AG04450 (cell line): ENCODE measurements around the gene DUSP18. TPM values are rescaled to one million over a fixed set of nuclear protein-coding genes. Genes with fewer than 3 reads are reported as not detected.
A peak's percentile ranks its signal among the peaks of the same experiment; 100 is the strongest.
"Not testable (repeated sequence)": the region's sequence is repeated elsewhere in the genome, so short reads cannot be mapped to it uniquely, and the experiment has no call there.

ENCODE experiments used
- CTCF ChIA-PET: fragments of 300-600, 350-600 bp; formaldehyde crosslinking; extraction: SDS; loops from one replicate; lab custom pipeline; 2022; ENCODE audit warnings: antibody characterized with exemption, inconsistent platforms; lab: Charles Lee
- POLR2A ChIA-PET: fragments of 350-600 bp; formaldehyde crosslinking; extraction: SDS; loops from one replicate; lab custom pipeline; 2021; ENCODE audit warnings: antibody characterized with exemption, inconsistent platforms; lab: Yijun Ruan, JAX
- DNase-seq: peaks from one replicate; pipeline ENCODE4 v3.0.0-alpha.2; 2011; ENCODE audit warnings: low read depth, low spot score
- H3K27ac ChIP-seq: one replicate; pipeline ENCODE4 v1.5.1; 2012; ENCODE audit warnings: low read depth, low read length, control low read depth
- H3K27me3 ChIP-seq: one replicate; pipeline ENCODE4 v1.6.0; 2012; ENCODE audit warnings: low read length; ENCODE audit not compliant: control insufficient read depth, insufficient read depth
- H3K4me3 ChIP-seq: 2 replicates; pipeline ENCODE4 v1.5.1; 2011; ENCODE audit warnings: mild to moderate bottlenecking, low read depth, low read length, control low read depth
- H3K9me3 ChIP-seq: 2 replicates; pipeline ENCODE4 v1.5.1; 2012; ENCODE audit warnings: low read length; ENCODE audit not compliant: control insufficient read depth, insufficient read depth
- CTCF ChIP-seq: IDR thresholded peaks from 2 replicates; pipeline ENCODE4 v1.5.1; 2011; ENCODE audit warnings: low read depth, low read length, control low read depth, inconsistent platforms
- polyA plus RNA-seq: library from polyadenylated mRNA; depleted of rRNA; stranded (reverse); fragments of >200 nt; gene quantifications from 2 replicates; pipeline ENCODE4 v1.2.3, GENCODE V29; 2011

DUSP18 gene
- polyA plus RNA-seq, 1 experiment: 13.8 TPM

GRCh38 chr22:30635273-30636225 lies 32.1 kb downstream of the DUSP18 start, which contains the start of gene SLC35E4:
Gene SLC35E4, plus strand, starts transcription at chr22:30635781. Its CDS starts 670 bp downstream, at chr22:30636451.
- peak within 1 kb of the TSS; percentile 72 for H3K4me3 ChIP-seq
- H3K27ac ChIP-seq: peak within 1 kb of the TSS; percentile 79
- DNase-seq: peak; percentile 78
- H3K27me3 ChIP-seq: no peaks in the 10 kb centered on the region
- TF ChIP-seq CTCF: peak; percentile 48
- ChIA-PET CTCF (interaction anchor here (0.5 to 4.2 kb wide), 33 partner anchors 8 to 1058 kb away, joined by 3 to 199 read pairs (median 5); partner anchors contain the start of genes PES1 and TCN2), POLR2A (interaction anchor here (0.5 to 2.6 kb wide), 7 partner anchors 15 to 924 kb away, joined by 3 to 16 read pairs (median 6); partner anchors contain the start of gene DUSP18)
- no peaks in the 10 kb centered on the region; the same call in 1 of the 2 replicates for H3K9me3 ChIP-seq

- Histone ChIP-seq H3K9me3 (no peaks in the 10 kb centered on the region; the same call in 1 of the 2 replicates), H3K27me3 (no peaks in the 10 kb centered on the region), H3K4me3 (peak overlapping the region; percentile 39), H3K27ac (peak overlapping the region; percentile 79)
- peak; percentile 96 for TF ChIP-seq CTCF
- DNase-seq: peak; percentile 74
- CTCF ChIA-PET: interaction anchor here (0.5 to 4.2 kb wide), 47 partner anchors 9 to 1057 kb away, joined by 3 to 199 read pairs (median 4); partner anchors contain the start of genes PES1 and TCN2
- POLR2A ChIA-PET: interaction anchor here (0.7 to 2.6 kb wide), 6 partner anchors 16 to 627 kb away, joined by 4 to 16 read pairs (median 8); partner anchors contain the start of gene DUSP18
Observed at GRCh38 chr22:30634471-30635233, 33.0 kb downstream of the DUSP18 start.

DNA sequence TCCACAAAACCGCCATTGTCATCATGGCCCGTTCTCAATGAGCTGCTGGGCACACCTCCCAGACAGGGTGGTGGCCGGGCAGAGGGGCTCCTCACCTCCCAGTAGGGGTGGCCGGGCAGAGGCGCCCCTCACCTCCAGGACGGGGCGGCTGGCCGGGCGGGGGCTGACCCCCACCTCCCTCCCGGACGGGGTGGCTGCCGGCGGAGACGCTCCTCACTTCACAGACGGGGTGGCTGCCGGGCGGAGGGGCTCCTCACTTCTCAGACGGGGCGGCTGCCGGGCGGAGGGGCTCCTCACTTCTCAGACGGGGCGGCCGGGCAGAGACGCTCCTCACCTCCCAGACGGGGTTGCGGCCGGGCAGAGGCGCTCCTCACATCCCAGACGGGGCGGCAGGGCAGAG lies 36.2 kb downstream of the DUSP18 start:
- CTCF ChIA-PET, POLR2A ChIA-PET, DNase-seq, H3K27me3 ChIP-seq, H3K4me3 ChIP-seq, H3K9me3 ChIP-seq, H3K27ac ChIP-seq: not testable (repeated sequence)

DNA sequence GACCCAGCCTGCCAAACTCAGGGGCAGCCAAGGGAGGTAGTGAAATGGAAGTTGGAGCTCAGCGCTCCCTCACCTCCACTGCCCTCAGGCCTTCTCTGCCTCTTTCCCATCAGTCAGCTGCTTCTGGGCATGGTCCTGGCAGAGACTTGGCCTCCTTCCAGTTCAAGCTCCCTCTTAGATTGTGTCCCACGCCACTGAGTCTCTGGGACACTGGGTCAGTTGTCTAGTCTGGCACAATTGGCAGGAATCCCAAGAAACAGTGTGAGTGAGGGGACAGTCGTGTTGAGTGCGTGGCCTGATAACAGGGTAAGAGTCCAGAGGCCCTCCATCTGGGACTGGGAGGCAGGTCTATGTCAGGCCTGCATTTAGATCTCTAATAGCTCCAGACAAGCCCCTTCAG lies 39.2 kb downstream of the DUSP18 start:
- no peak for TF ChIP-seq CTCF
- Histone ChIP-seq H3K27me3 (no peaks in the 10 kb centered on the region), H3K9me3 (no peaks in the 10 kb centered on the region), H3K27ac (no peak overlapping the region), H3K4me3 (no peak overlapping the region)
- ChIA-PET POLR2A (interaction anchor here (1.4 kb wide), 1 partner anchor 9 kb away, joined by 3 read pairs; no protein-coding TSS in a partner anchor), CTCF (interaction anchor here (0.6 kb wide), 1 partner anchor 260 kb away, joined by 3 read pairs; no protein-coding TSS in a partner anchor)
- no peak for DNase-seq

DNA sequence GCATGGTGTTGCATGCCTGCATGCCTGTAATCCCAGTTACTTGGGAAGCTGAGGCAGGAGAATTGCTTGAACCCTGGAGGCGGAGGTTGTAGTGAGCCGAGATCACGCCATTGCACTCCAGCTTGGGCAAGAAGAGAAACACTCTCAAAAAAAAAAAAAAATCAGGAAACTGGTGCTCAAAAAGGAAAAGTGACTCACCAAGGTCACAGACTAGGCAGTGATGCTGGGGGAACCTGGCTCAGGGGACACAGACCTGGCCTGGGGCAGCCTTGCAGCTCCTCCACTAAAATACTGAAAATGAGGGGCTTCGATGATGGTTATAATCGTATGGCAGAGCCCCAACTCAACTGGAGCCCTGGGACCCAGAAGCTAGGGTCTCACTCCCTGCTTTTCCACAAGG lies 40.2 kb downstream of the DUSP18 start:
- CTCF ChIA-PET: no interaction called here
- no peaks in the 10 kb centered on the region for H3K27me3 ChIP-seq

More for the DNA sequence above, 40.2 kb downstream of the DUSP18 start:
- no peak overlapping the region for H3K4me3 ChIP-seq
- H3K9me3 ChIP-seq: no peaks in the 10 kb centered on the region
- no peak for DNase-seq
- H3K27ac ChIP-seq: no peak overlapping the region
- no peak for TF ChIP-seq CTCF
- POLR2A ChIA-PET: no interaction called here
